Measurements from ENCODE around the gene MED23.

MED23 gene

GRCh38 chr6:131642987-131643611, 15.1 kb upstream of the MED23 start:
- intact Hi-C loops (cut with DNase I), result no loop called here
- peak in 4 of 10 donors; percentile 19 to 60 (median 36) for DNase-seq

GRCh38 chr6:131642565-131642964, 14.5 kb upstream of the MED23 start:
- DNase-seq, result no peak

GRCh38 chr6:131641554-131641953, 13.5 kb upstream of the MED23 start:
- no peak for DNase-seq
- intact Hi-C loops (cut with DNase I), result no loop called here

More at GRCh38 chr6:131642565-131642964, 14.5 kb upstream of the MED23 start:
- intact Hi-C loops (cut with DNase I), result no loop called here

GRCh38 chr6:131640576-131640975, 12.5 kb upstream of the MED23 start:
- DNase-seq, result no peak
- intact Hi-C loops (cut with DNase I), result no loop called here

- intact Hi-C loops (cut with DNase I), result no loop called here
- DNase-seq, result no peak
Measured at GRCh38 chr6:131640100-131640499, 12.1 kb upstream of the MED23 start.

- DNase-seq, result no peak
- intact Hi-C loops (cut with DNase I), result no loop called here
Measured at GRCh38 chr6:131638013-131638412, 10.0 kb upstream of the MED23 start.

GRCh38 chr6:131636880-131637792, 9.1 kb upstream of the MED23 start, which contains the start of gene ENPP3:
Gene ENPP3 (plus strand): TSS chr6:131637302. CDS start chr6:131637385, 83 bp downstream.
- no peak for DNase-seq
- intact Hi-C loops (cut with DNase I), result no loop called here

GRCh38 chr6:131635384-131636340, 7.6 kb upstream of the MED23 start:
- DNase-seq, result no peak
- intact Hi-C loops (cut with DNase I), result no loop called here

GRCh38 chr6:131631625-131632289, 3.7 kb upstream of the MED23 start:
- intact Hi-C loops (cut with DNase I), result no loop called here

GRCh38 chr6:131629651-131630050, 1.6 kb upstream of the MED23 start:
- peak in 3 of 10 donors; percentile 5 to 16 (median 13) for DNase-seq
- intact Hi-C loops (cut with DNase I), result loop anchor here (10.0 kb wide), 1 partner anchor 425 kb away; no protein-coding TSS in a partner anchor

More at GRCh38 chr6:131631625-131632289, 3.7 kb upstream of the MED23 start:
- DNase-seq, result no peak

- no peak for DNase-seq
- intact Hi-C loops (cut with DNase I), result loop anchor here (10.0 kb wide), 1 partner anchor 424 kb away; no protein-coding TSS in a partner anchor
Measured at GRCh38 chr6:131628726-131629125, 684 bp upstream of the MED23 start.

- no peak for DNase-seq
- intact Hi-C loops (cut with DNase I), result no loop called here
Measured at GRCh38 chr6:131615275-131615674, 12.8 kb downstream of the MED23 start.

GRCh38 chr6:131613296-131613925, 14.6 kb downstream of the MED23 start:
- intact Hi-C loops (cut with DNase I), result no loop called here
- DNase-seq, result no peak

GRCh38 chr6:131602781-131603312, 25.2 kb downstream of the MED23 start:
- no peak for DNase-seq
- intact Hi-C loops (cut with DNase I), result no loop called here

- intact Hi-C loops (cut with DNase I), result no loop called here
- DNase-seq, result no peak
Measured at GRCh38 chr6:131600716-131601115, 27.3 kb downstream of the MED23 start.

GRCh38 chr6:131597446-131597845, 30.6 kb downstream of the MED23 start:
- intact Hi-C loops (cut with DNase I), result no loop called here
- DNase-seq, result no peak

- intact Hi-C loops (cut with DNase I), result no loop called here
- no peak for DNase-seq
Measured at GRCh38 chr6:131594074-131594473, 34.0 kb downstream of the MED23 start.

GRCh38 chr6:131592935-131593334, 35.1 kb downstream of the MED23 start:
- intact Hi-C loops (cut with DNase I), result no loop called here
- DNase-seq, result no peak

- intact Hi-C loops (cut with DNase I), result no loop called here
- DNase-seq, result no peak
Measured at GRCh38 chr6:131588643-131589042, 39.4 kb downstream of the MED23 start.

Measured in posterior cingulate gyrus (tissue), 11 donors.